GM19463 (cell line): ENCODE measurements around the gene TRABD2B.

ENCODE experiments used
- ATAC-seq: cut with Tn5 transposase; IDR thresholded peaks from one replicate; pipeline ENCODE4 v1.9.1; 2021; ENCODE audit warnings: mild to moderate bottlenecking, moderate library complexity; ENCODE audit not compliant: unreplicated experiment

TRABD2B gene

DNA sequence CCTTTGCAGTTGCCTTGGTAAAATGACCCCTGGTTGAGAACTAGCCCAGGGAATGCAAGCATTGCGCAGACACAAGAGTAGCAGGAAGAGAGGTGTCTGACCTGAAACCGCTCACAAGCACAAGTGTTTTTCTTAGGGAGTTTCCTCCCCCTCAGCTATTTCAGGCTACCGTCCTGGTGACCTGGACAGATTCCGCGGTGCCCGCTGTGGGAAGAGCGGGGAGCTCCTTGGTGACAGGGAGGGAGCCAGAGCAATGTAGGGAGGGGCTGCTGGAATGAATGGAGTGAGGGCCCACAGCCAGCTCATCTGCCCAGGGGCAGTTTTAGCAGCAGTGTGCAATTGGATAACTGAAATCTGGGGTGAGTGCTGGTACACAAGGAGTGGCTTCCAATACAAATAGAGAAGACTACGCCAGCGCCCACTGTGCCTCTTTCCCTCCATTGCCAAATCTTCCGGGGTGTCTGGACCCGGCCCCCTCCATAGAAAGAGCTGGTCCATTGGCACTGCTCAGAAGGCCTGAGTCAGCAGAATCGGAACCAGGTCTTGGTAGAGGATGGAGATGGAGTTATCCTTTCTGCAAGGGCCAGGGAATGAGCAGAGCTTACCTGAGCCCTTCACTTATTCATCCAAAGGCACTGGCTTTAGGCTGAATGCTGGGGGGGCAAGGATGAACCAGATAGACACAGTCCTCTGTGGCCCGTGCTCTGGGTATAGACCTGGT, 82.8 kb downstream of the TRABD2B start:
- no peak for ATAC-seq

GRCh38 chr1:47913225-47913823, 83.9 kb downstream of the TRABD2B start:
- ATAC-seq, result no peak

DNA sequence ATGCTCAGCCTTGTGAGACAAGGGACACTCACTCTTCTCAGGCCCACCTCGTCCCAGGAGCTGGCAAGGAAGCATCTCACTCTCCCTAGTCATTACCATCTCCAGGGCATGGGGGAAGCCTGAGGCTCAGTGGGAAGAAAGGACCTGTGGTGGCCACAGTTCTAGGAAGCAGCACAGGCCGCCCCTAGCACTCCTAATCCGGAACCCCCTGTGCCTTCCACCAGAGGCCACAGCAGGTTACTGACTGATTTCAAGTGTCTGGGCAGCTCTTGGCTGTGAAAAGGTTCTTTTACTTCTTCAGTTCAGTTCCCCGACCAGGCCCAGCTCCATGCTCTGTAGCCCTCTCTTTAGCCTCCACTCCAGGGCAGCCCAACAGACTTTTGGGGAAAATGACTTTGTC, 84.4 kb downstream of the TRABD2B start:
- ATAC-seq, result no peak

- no peak for ATAC-seq
Observed at GRCh38 chr1:47911892-47912291, 85.3 kb downstream of the TRABD2B start.

GRCh38 chr1:47911424-47911823, 85.8 kb downstream of the TRABD2B start:
- no peak for ATAC-seq

DNA sequence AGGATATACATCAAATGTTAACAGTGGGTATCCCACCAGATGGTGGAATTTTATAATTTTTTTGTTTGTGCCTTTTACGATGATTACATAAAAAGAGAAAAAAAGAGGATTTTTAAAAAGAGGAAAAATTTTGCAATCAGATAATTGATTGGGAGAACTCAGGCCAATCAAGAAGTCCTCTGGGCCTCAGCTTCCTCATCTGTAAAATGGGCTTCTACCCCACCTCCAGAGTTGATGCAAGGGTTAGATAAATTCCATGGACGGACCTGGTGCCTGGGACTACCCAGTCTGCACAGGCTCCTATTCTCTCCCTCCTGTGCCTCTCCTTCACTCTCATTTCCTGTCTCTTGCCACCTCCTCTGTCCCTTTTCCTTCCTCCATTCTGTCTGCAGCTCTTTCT, 88.9 kb downstream of the TRABD2B start:
- no peak for ATAC-seq

- no peak for ATAC-seq
Observed at GRCh38 chr1:47907177-47907528, 90.0 kb downstream of the TRABD2B start.

DNA sequence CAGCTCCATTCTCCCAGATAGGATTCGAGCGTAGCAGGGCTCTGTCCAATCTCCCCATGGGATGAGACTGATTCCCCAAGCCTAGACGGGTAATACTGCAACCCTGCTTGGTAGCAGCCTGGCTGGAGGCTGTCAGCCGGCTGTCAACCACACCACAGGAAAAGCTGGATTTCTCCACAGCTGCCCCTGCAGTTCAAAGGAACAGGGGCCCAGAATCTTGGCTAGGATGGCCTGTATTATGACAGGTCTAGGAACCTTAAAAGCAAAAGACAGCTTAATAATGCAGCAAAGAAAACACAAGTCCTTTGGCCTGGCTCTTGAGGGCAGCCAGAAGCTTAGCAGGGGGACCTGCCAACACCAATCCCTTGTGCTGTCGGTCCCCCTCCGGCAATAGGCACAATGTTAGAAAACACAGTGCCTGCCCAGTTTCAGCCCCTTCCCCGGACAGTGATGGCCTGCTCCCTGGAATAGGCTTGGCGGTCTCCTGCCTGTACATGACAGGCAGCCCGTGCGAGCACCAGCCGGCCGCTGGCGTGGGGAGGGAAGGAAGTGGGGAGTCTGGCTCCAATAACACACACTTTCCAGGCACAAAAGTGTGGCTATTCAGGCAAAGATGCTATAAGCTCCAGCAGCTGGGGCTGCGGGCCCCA, 90.5 kb downstream of the TRABD2B start:
- no peak for ATAC-seq

DNA sequence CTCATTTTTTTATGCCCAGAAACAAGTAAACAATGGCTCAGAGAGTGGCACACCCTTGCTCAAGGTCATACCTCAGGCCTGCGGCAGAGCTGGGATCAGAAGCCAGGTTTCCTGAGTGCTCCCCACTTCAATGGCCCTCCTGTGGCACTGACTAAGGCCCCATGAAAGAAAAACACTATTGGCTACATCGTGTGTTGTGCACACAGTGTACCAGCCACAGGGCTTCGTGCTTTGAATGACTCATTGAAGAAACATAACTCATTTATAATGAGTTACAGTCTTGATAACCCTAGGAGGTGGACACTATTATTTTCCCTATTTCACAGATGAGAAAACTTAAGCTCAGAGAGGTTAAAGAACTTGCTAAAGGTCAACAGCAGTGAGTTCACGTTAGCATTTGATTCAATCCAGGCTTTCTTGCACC, 91.2 kb downstream of the TRABD2B start:
- no peak for ATAC-seq

GRCh38 chr1:47903723-47904122, 93.5 kb downstream of the TRABD2B start:
- ATAC-seq, result no peak

DNA sequence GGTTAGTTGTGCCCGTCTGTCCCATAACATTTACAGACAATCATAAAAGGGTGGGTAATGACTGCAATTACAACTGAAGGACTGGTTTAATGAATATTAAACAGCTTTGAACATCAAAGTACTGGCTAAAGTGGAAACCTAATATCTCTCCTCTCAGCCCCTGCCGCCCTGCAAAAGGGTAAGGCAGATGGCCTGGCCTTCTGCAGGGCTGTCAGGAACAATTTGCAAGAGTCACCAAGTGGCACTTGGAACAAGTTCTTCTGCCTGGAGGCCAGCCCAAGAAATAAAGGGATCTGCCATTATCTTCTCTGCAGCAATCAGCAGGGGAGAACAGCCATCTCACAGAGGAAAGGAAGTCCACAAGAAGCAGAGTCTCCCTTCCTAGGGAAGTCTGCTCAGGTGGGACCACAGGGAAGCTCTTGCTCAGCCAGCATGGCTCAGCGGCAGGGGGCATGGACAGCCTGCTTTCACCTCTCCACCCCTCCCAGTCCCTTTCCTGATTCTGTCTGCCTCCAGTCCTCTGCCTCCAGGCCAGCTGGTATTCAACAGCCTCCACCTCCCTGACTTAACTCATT, 96.1 kb downstream of the TRABD2B start:
- ATAC-seq, result no peak

- ATAC-seq, result no peak
Observed at GRCh38 chr1:47898133-47898845, 98.9 kb downstream of the TRABD2B start.

- ATAC-seq, result no peak
Observed at GRCh38 chr1:47895279-47896125, 101.7 kb downstream of the TRABD2B start.

DNA sequence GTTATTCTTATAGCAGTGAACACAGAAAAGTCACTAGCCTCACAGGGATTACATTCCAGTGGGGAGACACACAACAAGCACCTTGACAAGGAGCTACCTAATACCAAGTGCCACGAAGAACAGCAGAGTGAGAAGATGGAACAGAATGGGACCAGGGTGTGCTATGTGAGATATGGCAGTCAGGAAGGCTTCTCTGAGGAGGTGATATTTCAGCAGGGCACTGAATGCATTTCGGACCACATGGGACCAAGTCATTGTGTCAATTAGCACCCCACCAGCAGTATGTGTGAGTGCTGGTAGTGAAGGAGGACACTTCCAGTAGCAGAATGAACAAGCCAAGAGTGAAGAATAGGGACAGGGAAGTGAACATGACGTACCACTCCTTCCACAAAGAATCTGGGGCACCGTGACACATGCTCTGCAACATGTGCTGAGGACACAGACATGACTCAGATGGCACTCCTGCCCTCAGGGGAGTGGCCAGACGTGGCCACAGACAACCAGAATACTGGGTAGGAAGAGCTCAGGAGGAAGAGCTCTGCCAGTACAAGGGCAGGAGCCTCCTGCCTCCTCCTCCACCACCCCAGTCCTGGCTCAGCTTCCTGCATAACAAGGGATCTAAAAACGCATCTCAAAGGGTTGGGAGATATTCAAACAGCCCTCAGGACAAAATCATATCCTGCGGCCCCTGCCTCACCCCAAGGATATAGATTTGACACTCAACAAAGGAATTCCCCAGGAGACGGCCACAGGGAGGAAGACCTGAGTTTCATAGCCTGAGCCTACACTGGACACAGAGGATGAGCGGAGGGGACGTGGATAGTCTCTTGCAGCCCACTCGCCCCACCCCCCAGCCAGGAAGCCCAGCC, 102.5 kb downstream of the TRABD2B start:
- ATAC-seq, result no peak

DNA sequence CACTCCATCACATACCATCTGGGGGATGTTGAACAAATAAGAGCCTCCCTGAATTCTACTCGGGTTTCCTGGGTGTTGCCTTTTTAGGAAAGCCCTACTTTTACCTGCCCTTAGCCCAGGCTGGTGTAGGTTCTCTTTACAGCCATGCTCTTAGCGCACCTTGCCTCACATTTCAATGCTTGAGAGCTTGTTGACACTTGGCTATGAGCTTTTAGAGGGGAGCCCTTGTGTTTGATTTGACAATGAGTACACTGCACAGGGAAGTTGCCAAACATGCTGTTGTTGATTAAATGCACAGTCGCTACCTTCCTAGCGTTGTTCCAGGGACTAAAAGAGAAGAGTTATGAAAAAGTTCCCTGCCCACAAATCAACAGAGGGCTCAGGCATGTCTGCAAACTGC, 103.8 kb downstream of the TRABD2B start:
- ATAC-seq, result no peak

DNA sequence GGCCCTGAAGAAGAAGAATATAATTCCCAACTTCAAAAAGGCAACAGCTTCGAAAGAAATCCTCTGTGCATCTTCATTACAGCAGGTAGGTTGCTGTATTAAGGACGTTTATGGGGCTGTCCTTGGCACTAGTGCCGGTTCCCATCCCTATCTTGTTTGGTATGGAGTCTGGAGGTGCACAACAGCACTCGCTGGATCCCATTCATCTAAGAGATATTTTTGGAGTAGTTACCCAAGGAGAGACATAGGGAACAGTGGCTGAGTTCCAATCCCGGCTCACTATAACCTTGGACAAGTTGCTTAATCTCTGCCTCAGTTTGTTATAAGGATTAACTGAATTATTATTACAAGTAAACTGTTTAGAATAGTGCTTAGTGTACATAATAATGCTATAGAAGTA, 106.4 kb downstream of the TRABD2B start:
- no peak for ATAC-seq

DNA sequence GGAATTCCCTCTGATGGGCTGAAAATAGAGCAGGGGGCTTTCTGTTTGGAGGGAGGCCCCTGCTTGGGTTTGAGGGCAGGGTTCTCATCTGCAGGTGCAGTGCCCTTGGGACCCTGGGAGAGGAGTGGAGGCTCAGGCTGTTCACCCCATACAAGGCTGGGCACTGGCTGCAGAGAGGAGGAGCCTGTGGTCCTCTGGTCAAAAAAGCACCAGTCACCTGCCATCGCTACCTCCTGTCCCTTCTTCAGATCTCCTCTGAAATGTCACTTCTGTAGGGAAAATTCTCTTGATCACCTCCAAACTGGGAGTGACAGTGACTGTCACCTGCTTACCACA, 108.9 kb downstream of the TRABD2B start:
- no peak for ATAC-seq

DNA sequence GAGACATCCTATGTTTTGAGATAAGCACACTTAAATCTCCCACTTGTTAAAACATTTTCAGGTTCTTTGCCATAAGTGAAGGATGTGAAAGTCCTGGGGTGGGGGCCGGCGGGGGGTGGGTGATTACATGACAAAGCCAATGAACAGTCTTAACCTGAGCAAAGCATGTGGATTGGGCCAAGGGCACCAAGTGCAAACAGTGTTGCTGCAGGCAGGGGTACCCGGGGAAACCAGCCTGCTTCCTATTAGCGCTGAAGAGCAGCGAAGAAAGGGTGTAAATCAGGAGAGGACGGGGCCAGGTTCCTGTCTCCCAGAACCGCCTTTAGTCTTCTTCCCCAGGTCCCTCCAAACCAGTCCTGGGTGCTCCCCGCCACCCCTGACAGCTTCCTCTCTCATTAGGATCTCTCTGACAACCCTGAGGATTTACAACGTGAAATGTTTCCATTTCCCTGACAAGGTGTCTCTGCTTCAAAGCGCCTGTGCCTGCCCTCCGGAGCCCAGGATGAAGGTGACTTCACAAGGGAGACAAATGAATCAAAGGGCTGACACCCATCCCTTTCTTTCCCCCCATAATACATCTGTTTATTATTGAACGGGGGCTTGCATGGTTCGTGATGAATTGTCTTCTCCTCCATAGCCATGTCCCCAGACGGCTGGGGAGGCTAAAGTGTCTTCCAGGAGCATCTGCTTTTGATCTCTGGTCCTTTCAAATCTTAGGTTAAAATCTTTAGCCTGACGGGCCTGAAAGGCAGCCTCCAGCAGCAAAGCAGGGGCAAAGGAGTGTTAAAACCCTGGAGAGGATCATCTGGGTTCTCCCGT, 109.5 kb downstream of the TRABD2B start:
- no peak for ATAC-seq

DNA sequence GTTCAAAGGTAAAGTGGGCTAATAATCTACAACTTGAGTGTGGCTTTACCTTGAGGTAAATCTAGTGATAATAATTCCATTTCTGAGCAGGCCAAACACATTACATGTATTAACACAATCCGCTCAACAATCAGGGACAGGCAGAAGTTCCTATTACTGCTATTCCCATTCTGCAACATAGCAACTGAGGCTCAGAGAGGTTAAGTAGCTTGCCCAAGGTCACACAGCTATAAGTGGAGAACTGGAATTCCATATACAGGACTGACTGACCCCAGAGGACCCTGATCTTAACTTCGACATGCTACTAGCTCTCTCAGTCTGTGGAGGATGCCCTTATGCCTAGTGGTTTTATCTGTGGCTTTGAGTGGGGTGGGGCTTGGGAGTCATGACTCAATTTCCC, 110.1 kb downstream of the TRABD2B start:
- no peak for ATAC-seq
